Measurements from ENCODE around the gene YJEFN3.

The YJEFN3 gene

DNA sequence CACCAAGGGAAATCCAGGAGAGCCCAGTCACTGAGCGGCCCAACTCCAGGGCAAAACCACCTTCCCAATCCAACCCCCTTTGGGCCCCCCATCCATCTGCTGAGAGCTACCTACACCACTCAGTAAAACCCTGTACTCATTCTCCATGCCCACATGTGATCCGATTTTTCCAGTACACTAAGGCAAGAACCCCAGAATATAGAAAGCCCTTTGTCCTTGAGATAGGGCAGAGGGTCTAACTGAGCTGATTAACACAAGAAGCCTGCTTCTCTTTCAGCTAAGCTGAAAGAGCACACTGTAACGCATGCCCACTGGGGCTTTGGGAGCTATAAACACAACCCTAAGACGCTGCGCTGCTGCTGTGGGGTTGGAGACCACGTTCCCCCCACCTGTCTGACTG is 53.8 kb downstream of the YJEFN3 start:
- Mint-ChIP-seq H3K27me3 (no peaks in the 10 kb centered on the region), H3K27ac (peak overlapping the region; percentile 69), H3K36me3 (ENCODE audit: low read depth) (peaks cover 25% of the 10 kb centered on the region), H3K4me3 (no peak overlapping the region), H3K9me3 (no peaks in the 10 kb centered on the region), H3K4me1 (ENCODE audit: low read depth) (peaks cover 17% of the 10 kb centered on the region)
- no peak for DNase-seq

DNA sequence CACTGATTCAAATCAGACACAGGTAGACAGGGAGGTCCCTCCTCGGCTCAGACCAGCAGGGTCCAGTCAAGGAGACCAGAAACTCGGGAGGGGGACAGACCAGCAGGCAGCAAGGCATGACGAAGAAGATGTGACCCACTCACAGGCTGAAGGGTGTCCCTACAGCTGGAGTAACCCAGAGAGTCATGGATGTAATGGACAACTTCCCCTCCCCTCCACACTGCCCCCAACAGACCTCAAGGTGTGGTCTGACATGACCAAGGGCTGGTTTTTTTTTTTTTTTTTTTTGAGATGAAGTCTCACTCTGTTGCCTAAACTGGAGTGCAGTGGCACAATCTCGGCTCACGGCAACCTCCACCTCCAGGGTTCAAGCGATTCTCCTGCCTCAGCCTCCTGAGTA is 55.6 kb downstream of the YJEFN3 start:
- H3K4me1 Mint-ChIP-seq (ENCODE audit: low read depth), result peaks cover 33% of the 10 kb centered on the region
- H3K4me3 Mint-ChIP-seq, result no peak overlapping the region
- H3K9me3 Mint-ChIP-seq, result no peaks in the 10 kb centered on the region
- no peak for DNase-seq
- H3K27ac Mint-ChIP-seq, result no peak overlapping the region
- H3K27me3 Mint-ChIP-seq, result no peaks in the 10 kb centered on the region
- H3K36me3 Mint-ChIP-seq (ENCODE audit: low read depth), result peaks cover 35% of the 10 kb centered on the region

Data from activated T-cell treated with anti-CD3 and anti-CD28 coated beads, Interleukin-2, amount 50 U/mL, for 24 hours (primary cell).